Gastrocnemius medialis (tissue), 4 donors: ENCODE results near the gene ZBTB16. TPM values are rescaled to one million over a fixed set of nuclear protein-coding genes. Genes with fewer than 3 reads are reported as not detected.

ENCODE experiments used
- ATAC-seq, 2 donors: fragments of 150-250 bp; one replicate each; pipeline ENCODE4 v1.9.1; 2016
- DNase-seq, 2 donors: peaks; one replicate each; pipeline ENCODE4 v3.0.0-alpha.2; 2019
- H3K27ac ChIP-seq, 4 donors: fragments of 200-600 bp; sonication (generic); 1 replicate in 1 of 4; 2 replicates in 3 of 4; pipeline ENCODE4 v1.5.1; 2016 to 2018; ENCODE audit warnings: mild to moderate bottlenecking in 2 of 4, moderate library complexity in 1 of 4
- H3K27me3 ChIP-seq, 3 donors: fragments of 200-600 bp; sonication (generic) in 2 of 3; 1 replicate in 1 of 3; 2 replicates in 2 of 3; pipeline versions ENCODE4 v1.5.1 to v1.6.0; 2016 to 2019; ENCODE audit warnings: mild to moderate bottlenecking in 1 of 3, moderate library complexity in 1 of 3
- H3K36me3 ChIP-seq, 2 donors: fragments of 200-600 bp; sonication (generic) in 1 of 2; one replicate each; pipeline ENCODE4 v1.5.1; 2017 to 2018
- H3K4me1 ChIP-seq, 2 donors: fragments of 200-600 bp; sonication (generic) in 1 of 2; one replicate each; pipeline ENCODE4 v1.5.1; 2016 to 2017; ENCODE audit warnings: mild to moderate bottlenecking in 2 of 2
- H3K4me3 ChIP-seq, 4 donors: fragments of 200-600 bp; sonication (generic) in 3 of 4; 1 replicate in 1 of 4; 2 replicates in 3 of 4; pipeline ENCODE4 v1.5.1; 2016 to 2019; ENCODE audit warnings: mild to moderate bottlenecking in 2 of 4
- H3K9me3 ChIP-seq, 3 donors: fragments of 200-600 bp; sonication (generic) in 2 of 3; 1 replicate in 1 of 3; 2 replicates in 2 of 3; pipeline ENCODE4 v1.5.1; 2016 to 2019
- CTCF ChIP-seq, 5 experiments: fragments of 450-650 bp in 3 of 5; fragments of 200-600 bp in 2 of 5; sonication (generic) in 2 of 5; IDR thresholded peaks in 4 of 5; conservative IDR thresholded peaks in 1 of 5; 1 replicate in 4 of 5; 2 replicates in 1 of 5; pipeline ENCODE4 v1.5.1; 2016 to 2019; ENCODE audit warnings: antibody characterized with exemption in 5 of 5, mild to moderate bottlenecking in 3 of 5, moderate library complexity in 3 of 5
- POLR2A ChIP-seq, 2 donors: fragments of 450-650 bp; IDR thresholded peaks; one replicate each; pipeline ENCODE4 v1.6.1; 2017; ENCODE audit warnings: antibody characterized with exemption in 2 of 2, mild to moderate bottlenecking in 2 of 2, moderate library complexity in 2 of 2
- in situ Hi-C, 4 donors: fragments of 200-750 bp; cut with MboI; loops; one replicate each; pipeline versions ENCODE4 v1.15.0 to v1.8.0; 2017; ENCODE audit warnings: low sequenced_read_pairs in 4 of 4
- intact Hi-C: fragments of 100-400 bp; cut with DNase I; formaldehyde crosslinking; loops from one replicate; pipeline ENCODE4 v1.15.1; 2023; ENCODE audit warnings: low total_unique reads
- total RNA-seq, 4 donors: library from RNA; depleted of rRNA; stranded (reverse); fragments of >200 nt; gene quantifications; one replicate each; pipeline versions ENCODE4 v1.1.0 to v1.2.3, GENCODE V29; 2016

Gene ZBTB16
- total RNA-seq, 4 donors from 2014 or later = 156 to 250 (median 196) TPM

- H3K4me1 ChIP-seq = peaks cover 78 to 89% of the 10 kb centered on the region in 2 donors
- H3K4me3 ChIP-seq = peak overlapping the region; percentile 4 to 62 (median 35)
- DNase-seq = peak; percentile 73 to 86
- H3K9me3 ChIP-seq = no peaks in the 10 kb centered on the region
- TF ChIP-seq CTCF (IDR thresholded peaks at IDR 0.05 in 4 of 5, conservative IDR thresholded peaks at IDR 0.05 in 1 of 5) (no peak), POLR2A (IDR thresholded peaks at IDR 0.05) (no peak)
- H3K36me3 ChIP-seq = peaks cover 0 to 5% of the 10 kb centered on the region in 2 donors
- intact Hi-C loops (loop anchor here (1.0 to 5.0 kb wide), 4 partner anchors 16 to 134 kb away; partner anchors contain the start of gene NNMT), in situ Hi-C loops (loop anchor here in 1 of 4 donors (5.0 kb wide), 1 partner anchor 34 kb away; no protein-coding TSS in a partner anchor)
- H3K27me3 ChIP-seq = no peaks in the 10 kb centered on the region
- H3K27ac ChIP-seq = peak overlapping the region; percentile 94 to 99 (median 96)
- ATAC-seq = peak in 1 of 2 donors; percentile 2
These were observed 103.7 kb downstream of the ZBTB16 start for GRCh38 chr11:114163229-114163631.

- H3K4me1 ChIP-seq = peaks cover 78 to 89% of the 10 kb centered on the region in 2 donors
- TF ChIP-seq POLR2A (IDR thresholded peaks at IDR 0.05) = no peak
- in situ Hi-C loops = loop anchor here in 1 of 4 donors (5.0 kb wide), 1 partner anchor 33 kb away; no protein-coding TSS in a partner anchor
- H3K36me3 ChIP-seq = no peaks in the 10 kb centered on the region
- intact Hi-C loops = loop anchor here (1.0 to 5.0 kb wide), 4 partner anchors 15 to 133 kb away; partner anchors contain the start of gene NNMT
- no peaks in the 10 kb centered on the region for H3K9me3 ChIP-seq
- H3K27ac ChIP-seq = peak overlapping the region; percentile 94 to 99 (median 96)
- no peaks in the 10 kb centered on the region for H3K27me3 ChIP-seq
- peak; percentile 79 to 90 for DNase-seq
- H3K4me3 ChIP-seq = peak overlapping the region; percentile 4 to 62 (median 35)
- peak; percentile 12 to 17 for ATAC-seq
These were observed 104.4 kb downstream of the ZBTB16 start for GRCh38 chr11:114163830-114164401.

GRCh38 chr11:114164546-114164945, 105.0 kb downstream of the ZBTB16 start:
- in situ Hi-C loops = loop anchor here in 1 of 4 donors (5.0 kb wide), 1 partner anchor 33 kb away; no protein-coding TSS in a partner anchor
- Histone ChIP-seq H3K9me3 (no peaks in the 10 kb centered on the region), H3K27me3 (no peaks in the 10 kb centered on the region), H3K4me3 (peak overlapping the region; percentile 11 to 62 (median 36)), H3K36me3 (no peaks in the 10 kb centered on the region), H3K27ac (peak overlapping the region; percentile 94 to 99 (median 96)), H3K4me1 (peaks cover 78 to 89% of the 10 kb centered on the region in 2 donors)
- no peak for ATAC-seq
- no peak for DNase-seq
- no peak for TF ChIP-seq POLR2A (IDR thresholded peaks at IDR 0.05)
- no peak for TF ChIP-seq CTCF (IDR thresholded peaks at IDR 0.05 in 4 of 5, conservative IDR thresholded peaks at IDR 0.05 in 1 of 5)
- intact Hi-C loops = loop anchor here (5.0 kb wide), 3 partner anchors 33 to 133 kb away; partner anchors contain the start of gene NNMT

GRCh38 chr11:114165326-114166230, 106.1 kb downstream of the ZBTB16 start:
- DNase-seq (peak in 1 of 2 donors; percentile 63), ATAC-seq (no peak)
- no peaks in the 10 kb centered on the region for H3K36me3 ChIP-seq
- TF ChIP-seq POLR2A (IDR thresholded peaks at IDR 0.05) (no peak), CTCF (IDR thresholded peaks at IDR 0.05 in 4 of 5, conservative IDR thresholded peaks at IDR 0.05 in 1 of 5) (no peak)
- no peaks in the 10 kb centered on the region for H3K9me3 ChIP-seq
- peaks cover 85 to 93% of the 10 kb centered on the region in 2 donors for H3K4me1 ChIP-seq
- peak overlapping the region in 3 of 4 donors; percentile 4 to 62 (median 59) for H3K4me3 ChIP-seq
- intact Hi-C loops (no loop called here), in situ Hi-C loops (no loop called here)
- H3K27me3 ChIP-seq = no peaks in the 10 kb centered on the region
- H3K27ac ChIP-seq = peak overlapping the region; percentile 94 to 99 (median 96)
